NCI-H1092 (cell line): Measurements from ENCODE around the gene ATG16L2.
"Not testable (repeated sequence)": the region's sequence is repeated elsewhere in the genome, so short reads cannot be mapped to it uniquely, and the experiment has no call there.

Experiments
- DNase-seq: peaks from one replicate; lab custom pipeline; 2025; lab: John Stamatoyannopoulos, UW

ATG16L2 gene

DNA sequence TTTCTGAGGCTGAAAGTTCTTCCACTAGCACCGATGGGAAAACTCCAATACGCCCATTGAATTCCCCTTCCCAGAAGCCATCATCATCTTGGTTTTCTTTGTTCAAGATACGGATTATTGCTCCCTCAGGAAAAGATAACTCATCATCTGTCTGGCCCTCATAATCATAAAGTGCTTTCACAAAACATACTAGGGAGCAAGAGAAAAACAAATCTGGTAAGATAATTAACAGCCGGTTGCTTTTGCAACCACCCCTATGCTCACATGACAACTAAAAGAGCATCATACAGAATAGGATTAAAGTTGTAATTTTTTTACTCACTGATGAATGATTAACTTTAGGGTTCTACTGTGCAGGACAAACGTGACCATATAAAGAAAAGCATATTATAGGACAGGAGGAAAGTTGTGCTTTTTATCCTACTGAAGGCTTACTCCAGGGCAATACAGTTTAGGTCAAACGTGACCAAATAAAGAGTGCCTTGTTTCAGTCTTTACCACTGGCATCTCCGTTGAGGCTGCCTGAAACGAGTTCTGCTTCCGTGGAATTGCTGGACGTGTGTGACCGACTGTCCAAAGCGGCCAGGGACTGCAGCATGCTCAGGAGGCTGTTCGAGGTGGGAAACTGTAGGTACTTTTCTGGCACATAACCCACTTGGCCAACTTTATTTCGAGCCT lies 28.6 kb downstream of the ATG16L2 start:
- no peak for DNase-seq

DNA sequence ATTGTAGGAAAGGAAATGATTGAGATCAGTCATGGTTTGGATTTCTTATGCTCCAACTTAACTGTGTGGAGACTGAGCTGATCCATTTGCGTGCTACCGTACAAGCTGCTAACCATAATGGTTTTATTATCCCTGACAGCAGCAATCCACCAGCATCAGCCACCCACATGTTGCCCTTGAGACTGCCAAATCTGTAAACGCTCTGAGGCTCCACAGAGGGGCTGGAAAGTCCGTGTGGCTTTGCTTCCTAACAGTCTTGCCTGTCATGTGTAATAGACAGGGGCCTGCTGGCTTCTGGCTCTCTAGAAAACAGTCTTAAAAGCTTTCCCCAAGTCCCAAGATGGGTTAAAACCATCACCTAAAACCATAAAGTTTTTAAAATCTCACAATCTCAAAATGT lies 30.1 kb downstream of the ATG16L2 start:
- DNase-seq: no peak

DNA sequence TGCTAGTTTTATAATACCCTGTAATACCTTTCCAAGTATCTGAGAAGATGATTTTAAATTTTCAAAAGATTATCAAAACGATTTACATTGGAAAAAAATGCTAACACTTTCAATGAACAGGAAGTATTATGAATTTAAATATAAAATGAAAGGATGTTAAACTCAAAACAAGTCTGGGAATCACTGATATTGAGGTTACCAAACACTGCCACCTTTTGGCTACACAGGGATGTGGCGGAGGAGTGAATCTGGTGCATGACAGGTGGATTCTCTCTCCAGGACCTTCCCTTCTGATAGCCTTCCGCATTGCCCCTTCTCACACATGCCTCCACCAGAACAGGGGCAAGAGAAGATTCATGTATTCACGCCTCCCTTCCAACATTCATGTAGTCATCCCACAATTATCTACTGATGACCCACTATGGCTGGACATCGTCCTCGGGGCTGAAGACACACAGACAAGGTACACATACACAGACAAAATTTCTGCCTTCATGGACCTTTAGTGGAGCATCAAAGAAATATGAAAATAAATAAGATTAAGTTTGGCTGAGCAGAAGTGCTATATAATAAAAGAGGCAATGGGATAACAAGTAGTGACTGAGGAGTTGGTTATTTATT lies 34.7 kb downstream of the ATG16L2 start:
- no peak for DNase-seq

DNA sequence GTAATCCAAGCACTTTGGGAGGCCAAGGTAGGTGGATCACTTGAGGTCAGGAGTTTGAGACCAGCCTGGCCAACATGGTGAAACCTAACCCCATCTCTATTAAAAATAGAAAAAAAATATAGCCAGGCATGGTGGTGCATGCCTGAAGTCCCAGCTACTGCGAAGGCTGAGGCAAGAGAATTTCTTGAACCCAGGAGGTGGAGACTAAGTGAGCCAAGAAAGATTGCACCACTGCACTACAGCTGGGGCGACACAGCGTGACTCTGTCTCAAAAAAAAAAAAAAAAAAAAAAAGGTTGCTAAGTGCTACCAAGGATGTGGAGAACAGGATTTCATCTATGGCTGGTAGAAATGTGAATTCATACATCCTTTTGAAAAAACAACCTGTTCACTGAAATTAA lies 36.6 kb downstream of the ATG16L2 start:
- DNase-seq: no peak

DNA sequence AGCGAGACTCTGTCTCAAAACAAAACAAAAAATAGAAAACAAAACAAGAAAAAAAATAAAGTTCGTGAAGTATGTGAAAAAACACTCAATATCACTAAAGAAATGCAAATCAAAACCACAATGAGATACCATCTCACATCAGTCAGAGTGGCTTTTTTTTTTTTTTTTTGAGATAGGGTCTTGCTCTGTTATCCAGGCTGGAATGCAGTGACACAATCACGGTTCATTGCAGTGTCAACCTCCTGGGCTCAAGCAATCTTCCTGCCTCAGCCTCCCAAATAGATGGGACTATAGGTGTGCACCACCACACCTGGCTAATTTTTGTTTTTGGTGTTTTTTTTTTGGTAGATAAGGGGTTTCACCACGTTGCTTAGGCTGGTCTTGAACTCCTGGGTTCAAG lies 37.5 kb downstream of the ATG16L2 start:
- no peak for DNase-seq

DNA sequence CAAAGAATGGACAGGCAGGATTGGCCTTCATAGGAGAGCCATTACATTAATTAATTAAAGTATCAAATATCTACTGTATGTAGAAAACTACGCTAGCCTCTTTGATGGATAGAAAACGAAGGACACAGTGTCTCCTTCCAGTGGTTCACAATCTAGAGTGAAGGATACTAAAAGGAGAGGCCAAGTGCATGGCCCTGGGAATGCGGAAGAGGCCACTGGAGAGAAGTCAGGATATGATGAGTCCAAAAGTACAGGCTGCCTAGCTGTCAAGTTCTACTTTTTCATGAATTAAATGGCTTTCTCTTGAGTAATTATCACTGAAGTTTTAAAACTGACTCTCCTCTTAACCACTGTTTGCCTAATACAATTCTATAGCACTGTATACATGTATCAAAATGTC lies 41.9 kb downstream of the ATG16L2 start:
- no peak for DNase-seq

DNA sequence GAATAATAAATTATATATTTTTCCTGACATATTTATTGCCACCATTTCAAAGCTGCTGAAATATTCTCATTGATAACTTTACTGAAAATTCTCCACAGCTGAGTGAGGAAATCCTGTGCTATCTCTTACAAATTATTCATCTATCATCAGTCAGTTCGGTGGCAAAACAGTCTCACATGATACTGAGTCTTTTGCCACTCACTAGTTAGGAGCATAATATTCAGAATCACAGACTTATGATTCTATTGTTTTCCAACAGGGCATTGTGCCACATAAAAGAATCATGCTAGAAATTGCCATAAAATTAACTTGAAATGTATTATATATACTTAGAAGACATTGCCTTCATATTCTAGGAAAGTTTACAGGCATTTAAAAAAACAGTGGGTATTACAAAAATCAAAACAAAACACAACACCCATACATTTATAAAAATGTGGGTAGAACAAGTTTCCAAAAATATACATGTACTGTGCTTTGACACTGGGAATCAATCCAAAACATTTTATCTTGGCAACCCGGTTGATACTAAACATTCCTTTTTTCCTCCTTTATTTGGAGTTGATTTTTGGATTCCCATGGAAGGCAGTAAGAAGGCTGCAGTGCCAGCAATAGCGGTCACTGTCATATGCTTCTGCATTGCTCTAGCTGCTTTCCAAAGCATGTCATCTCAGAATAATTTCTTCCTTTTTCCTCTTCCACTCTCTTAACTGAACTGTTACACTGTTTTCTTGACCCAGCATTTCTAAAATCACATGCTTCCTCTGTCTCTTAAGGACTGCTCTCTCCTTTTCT lies 42.5 kb downstream of the ATG16L2 start:
- no peak for DNase-seq

DNA sequence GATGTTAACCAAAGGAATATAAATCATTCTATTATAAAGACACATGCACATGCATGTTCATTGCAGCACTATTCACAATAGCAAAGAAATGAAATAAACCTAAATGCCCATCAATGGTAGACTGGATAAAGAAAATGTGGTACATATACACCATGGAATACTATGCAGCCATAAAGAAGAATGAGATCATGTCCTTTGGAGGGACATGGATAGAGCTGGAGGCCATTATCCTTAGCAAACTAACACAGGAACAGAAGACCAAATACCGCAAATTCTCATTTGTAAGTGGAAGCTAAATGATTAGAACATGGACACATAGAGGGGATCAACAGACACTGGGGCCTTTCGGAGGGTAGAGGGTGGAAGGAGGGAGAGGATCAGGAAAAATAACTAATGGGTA lies 44.1 kb downstream of the ATG16L2 start:
- DNase-seq: not testable (repeated sequence)

DNA sequence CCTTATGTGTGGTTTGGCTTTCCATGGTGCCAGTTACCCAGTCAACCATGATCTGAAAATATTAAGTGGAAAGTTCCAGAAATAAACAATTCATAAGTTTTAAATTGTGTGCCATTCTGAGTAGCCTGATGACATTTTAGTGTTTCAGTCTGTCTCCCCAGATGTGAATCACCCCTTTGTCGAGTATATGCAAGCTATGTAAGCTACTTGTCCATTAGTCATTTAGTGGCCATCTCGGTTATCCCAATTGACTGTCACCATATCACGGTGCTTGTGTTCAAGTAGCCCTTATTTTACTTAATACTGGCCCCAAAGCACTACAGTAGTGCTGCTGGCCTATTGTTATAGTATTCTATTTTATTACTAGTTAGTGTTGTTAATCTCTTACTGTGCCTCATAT lies 44.9 kb downstream of the ATG16L2 start:
- no peak for DNase-seq

DNA sequence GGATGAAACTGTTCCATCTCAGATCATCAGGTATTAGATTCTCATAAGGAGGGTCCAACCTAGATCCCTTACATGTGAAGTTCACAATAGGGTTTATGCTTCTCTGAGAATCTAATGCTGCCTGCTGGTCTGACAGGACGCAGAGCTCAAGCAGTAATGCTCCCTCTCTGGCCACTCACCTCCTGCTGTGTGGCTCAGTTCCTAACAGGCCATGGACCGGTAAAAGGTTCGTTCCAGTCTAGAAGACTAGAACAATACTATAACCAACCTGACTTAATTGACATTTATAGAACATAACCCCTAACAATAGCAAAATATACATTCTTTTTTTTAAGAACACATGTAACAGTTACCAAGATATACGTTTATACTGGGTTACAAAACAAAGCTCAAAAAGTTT lies 45.8 kb downstream of the ATG16L2 start:
- no peak for DNase-seq

DNA sequence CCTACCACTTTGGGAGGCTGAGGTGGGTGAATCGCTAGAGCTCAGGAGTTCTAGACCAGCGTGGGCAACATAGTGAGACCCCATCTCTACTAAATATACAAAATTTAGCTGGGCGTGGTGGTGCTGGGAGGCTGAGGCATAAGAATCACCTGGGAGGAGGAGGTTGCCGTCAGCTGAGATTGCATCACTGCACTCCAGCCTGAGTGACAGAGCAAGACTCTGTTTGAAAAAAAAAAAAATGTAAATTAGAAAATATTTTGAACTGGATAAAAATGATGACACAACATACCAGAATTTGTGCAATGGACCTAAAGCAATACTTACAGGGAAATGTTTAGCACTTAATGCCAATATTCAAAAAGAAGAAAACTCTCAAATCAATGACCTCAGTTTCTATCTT lies 46.4 kb downstream of the ATG16L2 start:
- no peak for DNase-seq

DNA sequence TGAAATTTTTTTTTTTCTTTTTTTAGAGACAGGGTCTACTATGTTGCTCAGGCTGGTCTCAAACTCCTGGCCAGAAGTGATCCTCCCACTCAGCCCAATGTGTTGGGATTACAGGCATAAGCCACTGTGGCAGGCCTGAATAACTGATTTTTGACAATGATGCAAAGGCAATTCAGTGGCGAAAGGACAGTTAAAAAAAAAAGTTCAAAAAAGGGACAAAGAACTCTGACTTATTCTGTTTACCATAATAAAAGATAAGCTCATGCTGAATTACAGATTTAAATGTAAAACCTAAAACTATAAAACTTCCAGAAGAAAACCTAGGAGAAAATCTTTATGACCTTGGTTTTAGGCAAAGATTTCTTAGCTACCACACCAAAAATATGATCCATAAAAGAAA lies 48.9 kb downstream of the ATG16L2 start:
- DNase-seq: no peak

DNA sequence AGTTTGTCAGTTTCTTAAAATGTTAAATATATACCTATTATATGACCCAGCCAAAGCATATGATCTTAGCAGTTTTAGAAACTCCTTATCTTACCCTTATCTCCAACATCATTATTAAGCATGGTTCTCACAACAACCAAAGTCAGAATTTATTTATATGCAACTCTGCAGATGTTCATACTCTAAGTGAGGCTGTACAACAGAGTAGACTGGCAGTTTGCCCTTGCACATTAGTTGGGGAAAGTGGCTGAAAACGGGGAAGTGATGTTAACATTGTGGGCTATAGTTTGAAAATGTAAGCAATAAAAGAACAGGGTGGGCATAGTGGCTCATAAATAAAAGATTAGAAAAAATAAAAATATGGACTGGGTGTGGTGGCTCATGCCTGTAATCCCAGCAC lies 49.7 kb downstream of the ATG16L2 start:
- DNase-seq: no peak

DNA sequence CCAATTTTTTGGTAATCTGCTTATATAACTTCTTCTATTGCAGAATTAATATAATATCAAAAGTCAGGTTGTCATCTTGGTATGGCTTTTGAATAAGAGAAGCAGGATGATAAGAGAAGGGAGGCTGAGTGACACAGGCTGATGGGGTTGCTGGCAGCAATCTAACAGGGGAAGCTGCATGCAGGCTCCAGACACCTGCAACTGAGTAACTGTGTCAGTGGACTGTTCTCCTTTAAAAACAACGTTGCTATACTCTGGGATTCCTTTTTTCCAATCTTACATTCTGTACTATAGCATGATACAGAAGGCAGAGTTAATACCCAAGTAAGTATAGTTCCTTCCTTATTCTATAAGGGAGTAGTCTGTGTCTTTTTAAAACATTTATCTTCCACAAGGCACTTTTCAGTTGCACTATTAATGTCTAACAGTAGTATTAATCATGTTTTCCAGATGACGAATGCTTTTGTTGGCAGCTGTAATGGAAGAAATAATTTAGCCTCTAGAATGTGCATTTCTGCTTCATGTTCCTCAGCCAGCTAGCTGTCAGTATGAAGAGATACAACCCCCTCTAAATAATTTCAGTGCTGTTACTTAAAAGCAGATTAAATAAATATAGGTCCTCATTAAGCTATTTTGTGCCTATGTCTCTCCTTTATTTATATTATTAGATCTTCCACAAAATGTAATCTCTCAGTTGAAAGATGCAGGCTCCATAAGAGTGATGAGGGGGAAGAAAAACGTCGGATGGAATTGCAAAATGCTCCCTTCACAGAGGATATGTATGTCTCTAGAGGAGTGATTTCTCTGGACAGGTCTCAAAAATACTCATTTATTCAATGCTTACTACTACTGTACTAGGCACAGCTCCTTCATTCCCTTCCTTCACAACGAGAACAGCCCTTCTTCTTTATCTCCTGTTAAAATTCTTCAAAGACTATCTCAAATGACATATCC lies 50.8 kb downstream of the ATG16L2 start:
- DNase-seq: no peak

DNA sequence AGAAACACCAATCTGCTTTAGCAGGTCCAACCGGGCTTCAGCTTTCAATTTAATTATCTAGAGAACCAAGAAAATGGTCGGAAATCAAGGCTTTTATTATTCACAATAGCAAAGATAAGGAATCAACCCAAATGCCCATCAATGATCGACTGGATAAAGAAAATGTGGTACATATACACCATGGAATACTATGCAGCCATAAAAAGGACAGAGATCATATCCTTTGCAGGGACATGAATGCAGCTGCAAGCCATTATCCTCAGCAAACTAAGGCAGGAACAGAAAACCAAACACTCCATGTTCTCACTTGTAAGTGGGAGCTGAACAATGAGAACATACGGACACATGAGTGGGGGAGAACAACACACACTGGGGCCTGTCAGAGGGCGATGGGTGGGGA lies 53.8 kb downstream of the ATG16L2 start:
- no peak for DNase-seq

DNA sequence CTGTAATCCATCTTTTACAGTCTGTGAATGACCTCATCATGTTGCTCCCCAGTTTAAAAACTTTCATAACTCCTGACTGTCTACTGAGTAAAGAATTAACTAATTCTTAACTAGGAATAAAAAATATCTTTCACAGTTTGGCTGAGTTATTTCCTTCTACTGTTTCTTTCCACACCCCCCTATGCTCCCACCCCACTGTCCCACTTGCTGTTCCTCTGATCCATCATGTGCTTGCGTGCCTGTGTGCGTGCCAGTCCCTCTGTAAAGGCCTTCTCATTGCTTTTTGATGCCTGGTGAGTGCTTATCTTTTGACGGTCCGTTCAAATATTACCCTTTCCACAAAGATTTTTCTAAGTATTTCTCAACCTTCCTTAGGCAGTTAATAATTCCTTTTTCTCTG lies 55.6 kb downstream of the ATG16L2 start:
- DNase-seq: no peak

DNA sequence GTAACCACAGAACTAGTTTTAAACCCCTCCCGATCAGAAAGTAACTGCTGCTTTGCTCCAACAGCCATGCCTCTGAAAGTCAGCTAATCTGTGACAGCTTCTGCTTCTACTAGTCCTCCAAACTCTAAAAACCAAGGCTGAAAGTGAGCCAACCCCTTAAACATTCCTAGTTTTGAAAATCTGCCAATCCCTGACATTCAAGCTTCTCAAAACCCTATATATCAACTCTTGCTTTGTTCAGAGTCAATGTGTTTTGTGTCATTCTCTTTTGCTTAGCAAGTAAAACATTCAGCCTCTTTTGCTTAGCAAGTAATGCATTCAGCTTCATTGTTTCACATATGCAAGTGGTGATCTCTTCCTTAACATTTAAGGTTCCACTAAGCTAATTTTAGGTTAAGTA lies 56.9 kb downstream of the ATG16L2 start:
- no peak for DNase-seq

DNA sequence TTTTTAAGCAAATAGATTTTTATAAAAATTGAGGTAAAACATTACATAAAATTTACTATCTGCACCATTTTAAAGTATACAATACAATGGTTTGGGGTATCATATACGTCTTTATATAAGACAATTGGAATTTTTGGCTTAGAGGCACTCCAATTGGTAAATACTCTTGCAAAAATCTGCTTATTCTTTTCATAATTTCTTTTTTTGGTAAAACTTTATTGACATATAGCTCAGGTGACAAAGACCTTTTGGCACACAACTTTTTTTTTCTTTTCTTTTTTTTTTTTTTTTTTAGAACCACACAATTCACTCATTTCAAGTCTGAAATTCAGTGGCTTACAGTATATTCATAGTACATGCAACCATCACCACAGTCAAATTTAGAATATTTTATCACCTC lies 57.8 kb downstream of the ATG16L2 start:
- no peak for DNase-seq

DNA sequence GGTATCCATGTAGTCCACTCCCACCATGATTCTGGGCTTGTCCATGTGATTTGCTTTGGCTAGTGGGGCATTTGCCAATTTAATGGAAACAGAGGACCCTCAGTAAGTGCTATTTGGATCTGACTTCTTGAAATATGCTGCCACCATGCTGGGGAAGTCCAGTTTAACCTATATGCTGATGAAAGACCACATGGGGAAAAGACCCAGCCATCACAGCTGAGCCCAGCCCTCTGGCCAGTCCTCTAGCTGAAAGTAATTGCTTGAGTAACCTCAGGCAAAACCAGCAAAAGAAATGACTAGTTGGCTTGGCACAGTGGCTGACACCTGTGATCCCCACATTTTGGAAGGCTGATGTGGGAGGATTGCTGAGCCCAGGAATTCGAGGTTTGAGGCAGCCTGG lies 61.5 kb downstream of the ATG16L2 start:
- no peak for DNase-seq

DNA sequence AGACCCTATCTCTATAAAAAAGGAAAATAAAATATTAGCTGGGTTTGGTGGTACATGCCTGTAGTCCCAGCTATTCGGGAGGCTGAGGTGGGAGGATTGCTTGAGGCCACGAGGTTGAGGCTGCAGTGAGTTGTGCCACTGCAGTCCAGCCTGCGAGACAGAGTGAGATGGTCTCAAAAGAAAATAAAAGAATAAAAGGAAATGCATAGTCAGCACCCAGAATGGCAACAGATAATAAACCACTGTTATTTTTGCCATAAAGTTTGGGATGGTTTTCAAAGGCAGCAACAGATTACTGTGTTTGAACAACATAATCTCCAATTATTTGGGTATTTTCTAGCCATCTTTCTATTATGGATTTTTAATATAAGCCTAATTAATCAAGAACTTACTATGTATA lies 61.9 kb downstream of the ATG16L2 start:
- no peak for DNase-seq
